Lower lobe of right lung (tissue), 2 donors: ENCODE results near the gene LY6G6D. TPM values are rescaled to one million over a fixed set of nuclear protein-coding genes. Genes with fewer than 3 reads are reported as not detected.

Experiments used
- ATAC-seq, 2 donors: fragments of 200-7000 bp; cut with Tn5 transposase; one replicate each; pipeline ENCODE4 v1.9.1; 2020 to 2022; ENCODE audit warnings: mild to moderate bottlenecking in 2 of 2, moderate library complexity in 2 of 2
- DNase-seq: peaks from one replicate; pipeline ENCODE4 v3.0.0-alpha.2; 2020
- H3K27ac ChIP-seq: fragments of 200-600 bp; one replicate; pipeline ENCODE4 v1.8.0; 2022
- H3K27me3 ChIP-seq: fragments of 200-600 bp; one replicate; pipeline ENCODE4 v1.8.0; 2022; ENCODE audit warnings: low read depth
- H3K36me3 ChIP-seq: fragments of 200-600 bp; one replicate; pipeline ENCODE4 v1.8.0; 2022; ENCODE audit warnings: mild to moderate bottlenecking
- H3K4me1 ChIP-seq: fragments of 200-600 bp; one replicate; pipeline ENCODE4 v1.8.0; 2022
- H3K4me3 ChIP-seq: fragments of 200-600 bp; one replicate; pipeline ENCODE4 v1.8.0; 2022; ENCODE audit warnings: mild to moderate bottlenecking
- H3K9me3 ChIP-seq: fragments of 200-600 bp; one replicate; pipeline ENCODE4 v1.8.0; 2022
- CTCF ChIP-seq: fragments of 200-600 bp; IDR thresholded peaks from one replicate; pipeline ENCODE4 v1.8.0; 2022; ENCODE audit warnings: antibody characterized with exemption, mild to moderate bottlenecking
- intact Hi-C: fragments of 100-400 bp; cut with DNase I; formaldehyde crosslinking; loops from one replicate; pipeline ENCODE4 v1.11.0; 2022
- microRNA-seq: library from miRNA; unstranded; fragments of <30 nt; microRNA quantifications from one replicate; pipeline ENCODE4 v1.2.0, GENCODE V29; 2020; ENCODE audit warnings: borderline number of aligned reads
- total RNA-seq: library from RNA; stranded (reverse); fragmentation: NEBNext Ultra II Directional; extraction: Animal tissue kit (Norgen Biotek cat#: 25700); gene quantifications from one replicate; pipeline ENCODE4 v1.2.1, GENCODE V29; 2021
- donor health status: DM: no; HTN: yes; CAD: no; lungs with severe emphysema.

Gene LY6G6D
- total RNA-seq, 1 donor from 2014 or later: not detected

GRCh38 chr6:31763619-31763940, 48.4 kb downstream of the LY6G6D start:
- DNase-seq (no peak), ATAC-seq (peak in 1 of 2 donors; percentile 13)
- intact Hi-C loops: no loop called here
- no peak overlapping the region for H3K27ac ChIP-seq
- no peak overlapping the region for H3K4me3 ChIP-seq
- no peak for TF ChIP-seq CTCF
- no peaks in the 10 kb centered on the region for H3K27me3 ChIP-seq
- H3K9me3 ChIP-seq: no peaks in the 10 kb centered on the region
- H3K4me1 ChIP-seq: peaks cover 5% of the 10 kb centered on the region
- no peaks in the 10 kb centered on the region for H3K36me3 ChIP-seq

GRCh38 chr6:31764198-31764597, 49.0 kb downstream of the LY6G6D start:
- Histone ChIP-seq H3K27ac (no peak overlapping the region), H3K9me3 (no peaks in the 10 kb centered on the region), H3K4me1 (peaks cover 9% of the 10 kb centered on the region), H3K4me3 (no peak overlapping the region), H3K36me3 (no peaks in the 10 kb centered on the region), H3K27me3 (no peaks in the 10 kb centered on the region)
- intact Hi-C loops: no loop called here
- DNase-seq (no peak), ATAC-seq (no peak)
- no peak for TF ChIP-seq CTCF

GRCh38 chr6:31765559-31765909, 50.4 kb downstream of the LY6G6D start:
- Histone ChIP-seq H3K4me1 (peaks cover 17% of the 10 kb centered on the region), H3K27ac (no peak overlapping the region), H3K36me3 (no peaks in the 10 kb centered on the region), H3K27me3 (no peaks in the 10 kb centered on the region), H3K4me3 (no peak overlapping the region), H3K9me3 (no peaks in the 10 kb centered on the region)
- no peak for DNase-seq
- no peak for ATAC-seq
- intact Hi-C loops: no loop called here
- TF ChIP-seq CTCF: no peak

DNA sequence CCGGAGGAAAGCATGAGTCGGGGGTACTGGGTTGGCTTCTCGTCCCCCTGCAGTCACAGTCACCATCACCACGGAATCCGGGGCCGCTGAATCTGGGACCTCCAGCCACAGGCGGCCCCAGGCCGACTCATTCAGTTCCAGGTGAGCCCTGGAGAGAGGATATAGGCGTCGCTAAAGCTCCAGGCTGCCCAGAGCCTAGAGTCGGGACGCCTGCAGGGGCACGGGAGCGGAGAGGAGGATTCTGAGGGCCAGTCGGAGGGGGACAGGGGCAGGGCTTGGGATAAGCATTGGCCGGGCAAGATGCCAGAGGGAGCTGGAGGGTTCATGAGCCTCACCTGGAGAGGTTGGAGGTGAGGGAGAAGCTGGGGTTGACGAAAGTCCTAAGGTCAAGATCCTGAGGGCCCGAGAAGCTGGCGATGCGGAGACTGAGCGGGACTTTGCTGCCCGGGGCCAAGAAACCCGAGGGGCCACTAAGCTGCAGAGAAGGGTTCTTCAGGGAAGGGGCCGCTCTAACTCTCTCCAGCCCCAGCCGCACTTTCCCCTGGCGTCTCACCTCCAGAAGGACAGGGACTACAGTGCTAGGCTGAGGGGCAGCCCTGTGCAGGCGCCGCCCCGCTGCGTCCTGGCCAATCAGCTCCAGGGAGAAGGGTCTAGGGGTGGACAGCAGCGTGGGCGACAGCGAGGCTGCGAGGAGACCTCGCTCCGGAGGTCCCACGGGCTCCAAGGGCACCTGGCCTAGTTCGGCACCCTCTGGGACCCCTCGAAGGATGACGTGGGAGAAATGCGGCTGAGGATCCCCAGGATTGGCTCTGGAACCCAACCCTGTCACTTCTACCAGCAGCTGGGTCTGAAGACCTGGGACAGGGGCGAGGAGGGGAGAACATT, 51.0 kb downstream of the LY6G6D start:
- H3K27me3 ChIP-seq: no peaks in the 10 kb centered on the region
- TF ChIP-seq CTCF: no peak
- no peaks in the 10 kb centered on the region for H3K9me3 ChIP-seq
- intact Hi-C loops: no loop called here
- H3K27ac ChIP-seq: no peak overlapping the region
- peak overlapping the region; percentile 27 for H3K4me3 ChIP-seq
- peaks cover 17% of the 10 kb centered on the region for H3K4me1 ChIP-seq
- no peaks in the 10 kb centered on the region for H3K36me3 ChIP-seq
- DNase-seq (no peak), ATAC-seq (peak in 1 of 2 donors; percentile 27)

GRCh38 chr6:31767096-31767645, 52.0 kb downstream of the LY6G6D start:
- Histone ChIP-seq H3K36me3 (no peaks in the 10 kb centered on the region), H3K27me3 (no peaks in the 10 kb centered on the region), H3K4me1 (peaks cover 17% of the 10 kb centered on the region), H3K4me3 (no peak overlapping the region), H3K9me3 (no peaks in the 10 kb centered on the region), H3K27ac (no peak overlapping the region)
- TF ChIP-seq CTCF: no peak
- no peak for DNase-seq
- no peak for ATAC-seq
- intact Hi-C loops: no loop called here

Small RNA genes within 50 kb of the gene (microRNA-seq; reads per million reads assigned to microRNA genes)
- gene MIR4646: not detected

Other genes with a start within 250 kb of the LY6G6D start
- 13.8 TPM for gene MICB, start 217.2 kb upstream of the LY6G6D start, total RNA-seq
- gene MCCD1, start 186.4 kb upstream of the LY6G6D start, total RNA-seq: not detected
- 265 TPM for gene DDX39B, start 173.3 kb upstream of the LY6G6D start, total RNA-seq
- gene ATP6V1G2, start 168.7 kb upstream of the LY6G6D start, total RNA-seq: 1.6 TPM
- gene NFKBIL1, start 167.7 kb upstream of the LY6G6D start, total RNA-seq: 17.8 TPM
- gene LTA, start 143.1 kb upstream of the LY6G6D start, total RNA-seq: not detected
- 4.5 TPM for gene TNF, start 139.8 kb upstream of the LY6G6D start, total RNA-seq
- gene LTB, start 132.9 kb upstream of the LY6G6D start, total RNA-seq: 10.0 TPM
- 127 TPM for gene LST1, start 129.1 kb upstream of the LY6G6D start, total RNA-seq
- 2.6 TPM for gene NCR3, start 122.3 kb upstream of the LY6G6D start, total RNA-seq
- 109 TPM for gene AIF1, start 100.1 kb upstream of the LY6G6D start, total RNA-seq
- gene PRRC2A, start 94.6 kb upstream of the LY6G6D start, total RNA-seq: 133 TPM
- 253 TPM for gene BAG6, start 62.7 kb upstream of the LY6G6D start, total RNA-seq
- gene APOM, start 59.5 kb upstream of the LY6G6D start, total RNA-seq: 1.6 TPM
- 24.7 TPM for gene C6orf47, start 54.6 kb upstream of the LY6G6D start, total RNA-seq
- gene GPANK1, start 50.4 kb upstream of the LY6G6D start, total RNA-seq: 15.4 TPM
- gene CSNK2B, start 49.3 kb upstream of the LY6G6D start, total RNA-seq: 117 TPM
- 11.0 TPM for gene LY6G5B, start 45.4 kb upstream of the LY6G6D start, total RNA-seq
- gene LY6G5C, start 34.3 kb upstream of the LY6G6D start, total RNA-seq: 2.9 TPM
- gene ABHD16A, start 12.0 kb upstream of the LY6G6D start, total RNA-seq: 56.4 TPM
- gene LY6G6F, start 8.5 kb upstream of the LY6G6D start, total RNA-seq: 0.97 TPM
- gene LY6G6C, start 6.4 kb downstream of the LY6G6D start, total RNA-seq: not detected
- 2.6 TPM for gene MPIG6B, start 8.0 kb downstream of the LY6G6D start, total RNA-seq
- gene DDAH2, start 14.0 kb downstream of the LY6G6D start, total RNA-seq: 67.0 TPM
- 310 TPM for gene CLIC1, start 21.2 kb downstream of the LY6G6D start, total RNA-seq
- 14.9 TPM for gene MSH5, start 24.7 kb downstream of the LY6G6D start, total RNA-seq
- 1.2 TPM for gene SAPCD1, start 47.3 kb downstream of the LY6G6D start, total RNA-seq
- gene VWA7, start 62.0 kb downstream of the LY6G6D start, total RNA-seq: 4.2 TPM
- 44.1 TPM for gene VARS1, start 80.4 kb downstream of the LY6G6D start, total RNA-seq
- 30.5 TPM for gene LSM2, start 91.6 kb downstream of the LY6G6D start, total RNA-seq
- 2.5 TPM for gene HSPA1L, start 99.9 kb downstream of the LY6G6D start, total RNA-seq
- 230 TPM for gene HSPA1A, start 100.2 kb downstream of the LY6G6D start, total RNA-seq
- 122 TPM for gene HSPA1B, start 112.4 kb downstream of the LY6G6D start, total RNA-seq
- 70.5 TPM for gene NEU1, start 147.5 kb downstream of the LY6G6D start, total RNA-seq
- gene SLC44A4, start 163.6 kb downstream of the LY6G6D start, total RNA-seq: 53.7 TPM
- gene EHMT2, start 182.3 kb downstream of the LY6G6D start, total RNA-seq: 46.0 TPM
- gene ZBTB12, start 186.7 kb downstream of the LY6G6D start, total RNA-seq: 5.1 TPM
- gene C2, start 212.4 kb downstream of the LY6G6D start, total RNA-seq: 311 TPM
- gene CFB, start 230.7 kb downstream of the LY6G6D start, total RNA-seq: 85.6 TPM
- gene NELFE, start 243.6 kb downstream of the LY6G6D start, total RNA-seq: 47.0 TPM
- gene SKIC2, start 243.8 kb downstream of the LY6G6D start, total RNA-seq: 64.2 TPM